A549 (cell line): ENCODE results near the gene NLRC5. TPM values are rescaled to one million over a fixed set of nuclear protein-coding genes. Genes with fewer than 3 reads are reported as not detected.

Source experiments
- ATAC-seq, 2 experiments: fragments of 200-7000 bp in 1 of 2; fragments of >200 bp in 1 of 2; cut with Nextera tagmentation in 1 of 2; cut with Tn5 transposase in 1 of 2; 3 replicates each; pipeline versions ENCODE4 v1.8.0 to v1.9.1; 2018 to 2020; ENCODE audit warnings: mild to moderate bottlenecking in 1 of 2, moderate library complexity in 1 of 2
- CTCF ChIA-PET: fragments of 300-600 bp; sonication (Branson Sonifier 250); formaldehyde crosslinking; extraction: SDS; loops from one replicate; lab custom pipeline; 2021; ENCODE audit warnings: antibody characterized with exemption, inconsistent platforms; lab: Yijun Ruan, JAX
- POLR2A ChIA-PET: fragments of 350-600 bp; formaldehyde crosslinking; extraction: SDS; loops from one replicate; lab custom pipeline; 2021; ENCODE audit warnings: antibody characterized with exemption, inconsistent platforms; lab: Yijun Ruan, JAX
- DNase-seq, 2 experiments: peaks; one replicate each; pipeline versions ENCODE4 v3.0.0 to v3.0.0-alpha.2; 2011 to 2016; ENCODE audit warnings: low read depth in 1 of 2, low spot score in 1 of 2
- FAIRE-seq: peaks from 2 replicates; lab custom pipeline; 2011; peaks lifted over from hg19 to GRCh38; lab: Jason Lieb, UNC
- H3K27ac ChIP-seq, 2 experiments: fragments of >200 bp; sonication (Bioruptor Twin); formaldehyde crosslinking; 3 replicates each; pipeline ENCODE4 v1.5.1; 2016 to 2017
- H3K4me1 ChIP-seq: fragments of >200 bp; sonication (Bioruptor Twin); formaldehyde crosslinking; 3 replicates; pipeline ENCODE4 v1.6.1; 2016
- H3K4me2 ChIP-seq: fragments of >200 bp; sonication (Bioruptor Twin); formaldehyde crosslinking; 3 replicates; pipeline ENCODE4 v1.6.1; 2016
- H3K4me3 ChIP-seq: fragments of >200 bp; sonication (Bioruptor Twin); formaldehyde crosslinking; 3 replicates; pipeline ENCODE4 v1.5.1; 2016
- H3K9me3 ChIP-seq: fragments of >200 bp; sonication (Bioruptor Twin); formaldehyde crosslinking; 3 replicates; pipeline ENCODE4 v1.6.1; 2016
- BHLHE40 ChIP-seq: IDR thresholded peaks from 2 replicates; pipeline ENCODE4 v1.6.1; 2012; ENCODE audit warnings: low read depth, low read length, inconsistent platforms
- EP300 ChIP-seq, 2 experiments: fragments of >200 bp; sonication (Bioruptor Twin); formaldehyde crosslinking; IDR thresholded peaks; 2 replicates in 1 of 2; 3 replicates in 1 of 2; pipeline ENCODE4 v1.6.1; 2016 to 2017
- GATA3 ChIP-seq: IDR thresholded peaks from 2 replicates; pipeline ENCODE4 v1.6.1; 2012; ENCODE audit warnings: borderline replicate concordance
- JUN ChIP-seq, 2 experiments: fragments of >200 bp; sonication (Bioruptor Twin); formaldehyde crosslinking; IDR thresholded peaks; 2 replicates in 1 of 2; 3 replicates in 1 of 2; pipeline ENCODE4 v1.6.1; 2016 to 2017
- KDM1A ChIP-seq: fragments of 200-600 bp; sonication (generic); IDR thresholded peaks from 2 replicates; pipeline ENCODE4 v1.6.1; 2016; ENCODE audit warnings: low read depth, mild to moderate bottlenecking
- MYC ChIP-seq: IDR thresholded peaks from 2 replicates; pipeline ENCODE4 v1.6.1; 2012; ENCODE audit warnings: mild to moderate bottlenecking, inconsistent platforms, low read length, improper control_type of control experiment, borderline replicate concordance
- NPAS2 ChIP-seq: fragments of 250-450 bp; sonication (Bioruptor Pico); IDR thresholded peaks from 2 replicates; pipeline ENCODE4 v1.8.0; 2022; ENCODE audit warnings: mild to moderate bottlenecking, moderate library complexity, borderline replicate concordance
- RAD21 ChIP-seq, 2 experiments: fragments of >200 bp in 1 of 2; sonication (Bioruptor Twin) in 1 of 2; formaldehyde crosslinking in 1 of 2; IDR thresholded peaks in 1 of 2; conservative IDR thresholded peaks in 1 of 2; 2 replicates in 1 of 2; 3 replicates in 1 of 2; pipeline ENCODE4 v1.6.1; 2012 to 2018; ENCODE audit warnings: inconsistent platforms in 1 of 2
- RCOR1 ChIP-seq: fragments of 150-350 bp; IDR thresholded peaks from 2 replicates; pipeline ENCODE4 v1.6.1; 2014; ENCODE audit warnings: antibody characterized with exemption, low read length, low read depth
- SMC3 ChIP-seq: fragments of >200 bp; sonication (Bioruptor Twin); formaldehyde crosslinking; IDR thresholded peaks from 3 replicates; pipeline ENCODE4 v1.6.1; 2018; ENCODE audit warnings: inconsistent platforms
- ZFP36 ChIP-seq: fragments of 450-650 bp; IDR thresholded peaks from 2 replicates; pipeline ENCODE4 v1.6.1; 2014; ENCODE audit warnings: borderline replicate concordance; ENCODE audit not compliant: partially characterized antibody
- WGBS: methylation state at CpG from one replicate; pipeline ENCODE4 v1.1.6; 2017; ENCODE audit errors: missing lambda C conversion rate; 5-methylcytosine and 5-hydroxymethylcytosine counted together
- polyA plus RNA-seq, 4 experiments: library from polyadenylated mRNA; depleted of rRNA in 3 of 4; stranded (reverse); fragments of >200 nt; fragmentation: RNase III in 1 of 4; extraction: RNeasy Plus Mini Kit Qiagen cat#74134 plus additional on column Dnase treatment in 1 of 4; gene quantifications; 2 replicates in 3 of 4; 3 replicates in 1 of 4; pipeline ENCODE4 v1.2.3, GENCODE V29; 2011 to 2017
- TF ChIP-seq, protein P1 (sequence below): fragments of 450-650 bp; IDR thresholded peaks from 2 replicates; pipeline ENCODE4 v1.6.1; 2014; ENCODE audit warnings: antibody characterized with exemption
- TF ChIP-seq, protein P2 (sequence below): fragments of >200 bp; sonication (Bioruptor Twin); formaldehyde crosslinking; IDR thresholded peaks from 3 replicates; pipeline ENCODE4 v1.5.1; 2016
- TF ChIP-seq, protein P3 (sequence below): IDR thresholded peaks from 2 replicates; pipeline ENCODE4 v1.6.1; 2012; ENCODE audit warnings: low read depth, borderline replicate concordance

Gene NLRC5
- polyA plus RNA-seq, 2 of the 4 experiments (the other 2 are of a cell fraction), result 2.5 to 3.6 TPM

DNA sequence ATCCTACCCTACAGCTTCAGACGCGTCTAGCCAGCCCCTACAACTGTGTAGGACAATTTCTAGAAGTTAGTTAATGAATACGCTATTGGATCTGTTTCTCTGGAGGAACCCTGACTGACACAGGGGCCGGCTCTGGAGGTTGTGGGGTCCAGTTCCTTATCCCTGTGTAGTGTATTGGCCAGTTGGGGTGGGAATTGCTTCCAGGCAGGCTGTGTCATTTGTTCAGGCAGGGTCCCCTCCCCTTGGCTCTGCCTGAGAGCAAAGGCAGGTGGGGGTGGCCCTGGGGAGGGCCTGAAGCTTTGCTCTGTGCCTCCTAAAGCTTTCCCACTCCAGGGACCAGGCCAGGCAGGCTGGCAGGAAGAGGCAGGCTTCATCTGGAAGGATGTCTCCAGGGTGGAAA is 39.3 kb upstream of the NLRC5 start:
- POLR2A ChIA-PET, result interaction anchor here (1.3 kb wide), 1 partner anchor 19 kb away, joined by 4 read pairs; no protein-coding TSS in a partner anchor
- Histone ChIP-seq H3K4me3 (no peak overlapping the region), H3K4me1 (no peaks in the 10 kb centered on the region), H3K4me2 (no peak overlapping the region), H3K27ac (no peak overlapping the region)
- no peak for DNase-seq
- peak in 1 of 2 experiments; percentile 10; a peak in 2 of 6 replicates for ATAC-seq
- TF ChIP-seq GATA3, result no peak
- TF ChIP-seq EP300 (IDR thresholded peaks at IDR 0.05), result no peak
- no peak for TF ChIP-seq MYC
- TF ChIP-seq, protein P1, sequence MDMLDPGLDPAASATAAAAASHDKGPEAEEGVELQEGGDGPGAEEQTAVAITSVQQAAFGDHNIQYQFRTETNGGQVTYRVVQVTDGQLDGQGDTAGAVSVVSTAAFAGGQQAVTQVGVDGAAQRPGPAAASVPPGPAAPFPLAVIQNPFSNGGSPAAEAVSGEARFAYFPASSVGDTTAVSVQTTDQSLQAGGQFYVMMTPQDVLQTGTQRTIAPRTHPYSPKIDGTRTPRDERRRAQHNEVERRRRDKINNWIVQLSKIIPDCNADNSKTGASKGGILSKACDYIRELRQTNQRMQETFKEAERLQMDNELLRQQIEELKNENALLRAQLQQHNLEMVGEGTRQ, result no peak
- TF ChIP-seq ZFP36, result no peak
- no peak for TF ChIP-seq NPAS2 (CRISPR knock-in tag)
- no peak for TF ChIP-seq RCOR1
- TF ChIP-seq JUN (IDR thresholded peaks at IDR 0.05), result no peak
- TF ChIP-seq BHLHE40, result no peak
- TF ChIP-seq KDM1A, result no peak
- TF ChIP-seq, all 56 proteins: peak for 0
- CTCF ChIA-PET, result interaction anchor here (0.8 to 6.2 kb wide), 10 partner anchors 8 to 248 kb away, joined by 3 to 48 read pairs (median 7); partner anchors contain the start of genes CETP and SLC12A3
- no peak for FAIRE-seq
- H3K9me3 ChIP-seq, result no peaks in the 10 kb centered on the region
- 92% methylated on average over 4 of the region's 4 CpGs for WGBS

DNA sequence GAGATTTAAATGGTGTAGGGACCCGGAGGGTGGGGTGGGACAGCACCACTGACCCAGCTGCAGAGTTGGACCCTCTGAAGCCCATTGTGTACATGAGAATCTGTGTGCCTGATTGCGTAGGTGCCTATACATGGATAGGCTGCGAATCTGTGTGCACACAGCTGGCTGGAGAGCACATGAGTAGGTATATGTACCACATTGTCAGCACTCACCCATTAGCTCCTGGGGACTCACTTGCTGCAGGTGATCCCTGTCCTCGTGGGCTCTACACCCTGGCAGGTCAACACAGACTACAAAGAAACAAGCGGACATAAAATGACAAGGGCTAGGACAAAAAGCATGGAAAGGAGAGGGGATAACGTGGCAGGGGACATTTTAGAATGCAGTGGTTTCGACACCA is 38.9 kb upstream of the NLRC5 start:
- CTCF ChIA-PET, result interaction anchor here (0.7 to 6.2 kb wide), 16 partner anchors 8 to 248 kb away, joined by 3 to 48 read pairs (median 5); partner anchors contain the start of genes CETP and SLC12A3
- POLR2A ChIA-PET, result interaction anchor here (1.3 kb wide), 1 partner anchor 19 kb away, joined by 4 read pairs; no protein-coding TSS in a partner anchor

DNA sequence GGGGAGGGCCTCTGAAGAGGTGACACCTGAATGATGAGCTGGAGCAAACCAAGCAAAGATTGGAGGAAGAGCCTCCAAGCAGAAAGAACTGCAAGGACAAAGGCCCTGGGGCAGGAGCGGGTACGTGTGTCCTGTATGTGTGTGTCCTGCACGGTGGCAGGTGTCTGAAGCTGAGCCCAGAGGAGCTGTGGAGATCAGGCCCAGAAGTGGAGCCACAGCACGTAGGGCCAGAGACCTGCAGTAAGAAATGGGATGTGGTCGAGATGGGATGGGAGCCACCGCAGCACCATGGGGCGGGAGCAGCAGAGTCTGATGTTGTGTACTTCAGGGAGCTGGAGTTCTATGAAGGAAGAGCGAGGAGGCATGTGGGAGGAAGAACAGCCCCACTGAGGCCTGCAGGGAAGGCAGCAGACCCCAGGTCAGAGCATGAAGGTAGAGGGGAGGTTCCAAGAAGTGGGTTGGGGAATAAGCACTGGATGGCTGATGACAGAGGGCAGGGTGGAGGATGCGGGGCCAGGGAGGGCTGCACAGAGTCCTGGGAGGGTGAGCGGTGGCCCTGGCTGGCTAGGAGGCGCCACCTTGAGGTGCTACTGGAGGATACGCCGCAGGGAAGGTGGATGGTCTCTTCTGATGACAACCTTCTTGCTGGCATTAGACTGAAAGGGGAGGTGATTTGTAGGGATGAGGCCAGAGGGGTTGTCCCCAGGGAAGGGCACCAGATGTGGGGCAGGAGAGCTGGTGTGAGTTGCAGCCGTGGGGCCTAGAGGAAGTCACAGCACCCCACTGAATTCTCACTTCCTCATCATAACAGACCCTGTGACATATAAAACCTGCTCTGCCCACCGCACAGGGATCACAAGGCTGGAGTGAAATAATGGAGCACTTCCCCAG is 38.2 kb upstream of the NLRC5 start:
- DNase-seq (peak; percentile 60 to 65), ATAC-seq (peak; percentile 76 to 93), FAIRE-seq (no peak)
- TF ChIP-seq RAD21 (conservative IDR thresholded peaks at IDR 0.05 in 1 of 2, IDR thresholded peaks at IDR 0.05 in 1 of 2), result peak; percentile 64 to 73
- TF ChIP-seq, protein P2, sequence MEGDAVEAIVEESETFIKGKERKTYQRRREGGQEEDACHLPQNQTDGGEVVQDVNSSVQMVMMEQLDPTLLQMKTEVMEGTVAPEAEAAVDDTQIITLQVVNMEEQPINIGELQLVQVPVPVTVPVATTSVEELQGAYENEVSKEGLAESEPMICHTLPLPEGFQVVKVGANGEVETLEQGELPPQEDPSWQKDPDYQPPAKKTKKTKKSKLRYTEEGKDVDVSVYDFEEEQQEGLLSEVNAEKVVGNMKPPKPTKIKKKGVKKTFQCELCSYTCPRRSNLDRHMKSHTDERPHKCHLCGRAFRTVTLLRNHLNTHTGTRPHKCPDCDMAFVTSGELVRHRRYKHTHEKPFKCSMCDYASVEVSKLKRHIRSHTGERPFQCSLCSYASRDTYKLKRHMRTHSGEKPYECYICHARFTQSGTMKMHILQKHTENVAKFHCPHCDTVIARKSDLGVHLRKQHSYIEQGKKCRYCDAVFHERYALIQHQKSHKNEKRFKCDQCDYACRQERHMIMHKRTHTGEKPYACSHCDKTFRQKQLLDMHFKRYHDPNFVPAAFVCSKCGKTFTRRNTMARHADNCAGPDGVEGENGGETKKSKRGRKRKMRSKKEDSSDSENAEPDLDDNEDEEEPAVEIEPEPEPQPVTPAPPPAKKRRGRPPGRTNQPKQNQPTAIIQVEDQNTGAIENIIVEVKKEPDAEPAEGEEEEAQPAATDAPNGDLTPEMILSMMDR, result peak; percentile 58
- peak; percentile 43; the same call in 2 of the 3 replicates for TF ChIP-seq SMC3
- no peak for TF ChIP-seq ZFP36
- H3K4me1 ChIP-seq, result no peaks in the 10 kb centered on the region
- H3K4me3 ChIP-seq, result no peak overlapping the region
- H3K27ac ChIP-seq, result no peak overlapping the region
- no peak overlapping the region for H3K4me2 ChIP-seq
- POLR2A ChIA-PET, result interaction anchor here (1.3 kb wide), 1 partner anchor 20 kb away, joined by 4 read pairs; no protein-coding TSS in a partner anchor
- no peaks in the 10 kb centered on the region for H3K9me3 ChIP-seq
- WGBS, result 65% methylated on average over 15 of the region's 15 CpGs
- CTCF ChIA-PET, result interaction anchor here (0.7 to 6.2 kb wide), 18 partner anchors 8 to 249 kb away, joined by 3 to 48 read pairs (median 4); partner anchors contain the start of genes CETP and SLC12A3

More for the DNA sequence above, 38.9 kb upstream of the NLRC5 start:
- Histone ChIP-seq H3K4me1 (no peaks in the 10 kb centered on the region), H3K4me3 (no peak overlapping the region), H3K9me3 (no peaks in the 10 kb centered on the region), H3K27ac (no peak overlapping the region), H3K4me2 (no peak overlapping the region)
- DNase-seq (no peak), ATAC-seq (peak in 1 of 2 experiments; percentile 35; a peak in 4 of 6 replicates), FAIRE-seq (no peak)
- WGBS, result 81% methylated on average over 7 of the region's 7 CpGs
- TF ChIP-seq, protein P3, sequence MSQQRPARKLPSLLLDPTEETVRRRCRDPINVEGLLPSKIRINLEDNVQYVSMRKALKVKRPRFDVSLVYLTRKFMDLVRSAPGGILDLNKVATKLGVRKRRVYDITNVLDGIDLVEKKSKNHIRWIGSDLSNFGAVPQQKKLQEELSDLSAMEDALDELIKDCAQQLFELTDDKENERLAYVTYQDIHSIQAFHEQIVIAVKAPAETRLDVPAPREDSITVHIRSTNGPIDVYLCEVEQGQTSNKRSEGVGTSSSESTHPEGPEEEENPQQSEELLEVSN, result no peak
- TF ChIP-seq, all 56 proteins: peak for 0
